GM18526 (cell line): Measurements from ENCODE around the gene SLC6A3.

Experiments used
- POLR2A ChIP-seq: IDR thresholded peaks from 3 replicates; pipeline ENCODE4 v1.6.1; 2011; ENCODE audit not compliant: insufficient read length; ENCODE audit errors: extremely low read depth

The SLC6A3 gene

DNA sequence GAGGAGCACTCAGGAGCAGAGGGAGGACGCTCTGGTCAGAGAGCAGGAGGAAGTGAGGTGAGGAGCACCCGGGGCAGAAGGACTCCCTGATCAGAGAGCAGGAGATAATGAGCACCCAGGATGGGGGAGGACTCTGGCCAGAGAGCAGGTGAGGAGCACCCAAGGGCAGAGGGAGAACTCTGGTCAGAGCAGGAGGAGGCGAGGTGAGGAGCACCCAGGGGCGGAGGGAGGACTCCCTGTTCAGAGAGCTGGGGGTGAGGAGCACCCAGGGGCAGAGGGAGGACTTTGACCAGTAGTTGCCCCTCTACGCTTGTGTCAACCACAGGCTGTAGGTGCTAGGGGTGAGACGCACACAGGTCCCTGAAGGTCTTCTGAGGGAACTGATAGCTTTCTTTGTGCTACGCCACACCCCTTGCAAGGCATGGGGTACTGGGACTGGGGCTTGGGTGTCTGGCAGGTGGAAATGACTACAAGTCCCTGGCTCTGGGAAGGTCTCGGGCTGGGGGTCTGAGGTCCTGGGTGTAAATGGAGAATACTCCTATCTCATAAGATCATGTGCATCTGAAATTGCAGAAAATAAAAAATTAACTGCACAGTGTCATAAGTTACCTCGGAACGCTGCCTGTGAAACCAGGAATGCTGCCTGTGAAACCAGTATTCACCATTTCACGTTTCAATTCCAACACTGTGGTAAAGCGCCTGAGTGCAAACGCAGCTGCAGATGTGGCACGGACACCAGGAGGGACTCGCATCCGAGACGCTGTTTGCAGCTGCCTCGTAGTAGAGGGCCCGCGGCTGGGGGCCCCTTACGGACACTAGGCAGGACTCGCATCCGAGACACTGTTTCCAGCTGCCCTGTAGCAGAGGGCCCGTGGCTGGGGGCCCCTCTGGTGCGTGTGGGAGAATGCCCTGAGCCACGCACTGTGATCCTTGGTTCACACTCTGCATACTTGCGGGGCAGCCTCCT is 27.0 kb upstream of the SLC6A3 start:
- no peak for TF ChIP-seq POLR2A

- no peak for TF ChIP-seq POLR2A
Observed at GRCh38 chr5:1471240-1471853, 26.1 kb upstream of the SLC6A3 start.

DNA sequence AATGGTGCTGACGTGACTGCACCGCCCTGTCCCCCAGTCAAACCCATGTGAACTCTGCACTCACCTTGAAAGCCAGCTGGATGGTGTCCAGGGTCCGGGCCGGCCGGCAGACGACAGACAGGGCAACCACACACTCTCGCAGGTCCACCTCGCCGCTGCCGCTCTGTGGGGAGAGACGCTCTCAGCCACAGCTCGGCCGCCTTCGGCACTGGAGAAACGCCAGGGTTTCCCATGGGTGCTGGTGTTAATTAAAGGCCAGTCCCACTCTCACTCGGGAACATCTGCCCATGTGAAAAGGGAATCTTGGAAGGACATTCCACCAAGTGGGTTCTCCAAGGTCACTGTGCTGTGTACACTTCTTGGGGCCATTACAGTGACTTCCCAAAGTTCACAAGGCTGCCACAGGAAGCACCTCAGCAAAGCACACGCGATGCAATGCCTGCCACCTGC is 25.5 kb upstream of the SLC6A3 start:
- TF ChIP-seq POLR2A = no peak

- no peak for TF ChIP-seq POLR2A
Observed at GRCh38 chr5:1468629-1469527, 23.6 kb upstream of the SLC6A3 start.

- no peak for TF ChIP-seq POLR2A
Observed at GRCh38 chr5:1468247-1468612, 23.0 kb upstream of the SLC6A3 start.

- no peak for TF ChIP-seq POLR2A
Observed at GRCh38 chr5:1467341-1468246, 22.4 kb upstream of the SLC6A3 start.

- TF ChIP-seq POLR2A = no peak
Observed at GRCh38 chr5:1466631-1467265, 21.5 kb upstream of the SLC6A3 start.

GRCh38 chr5:1465966-1466471 is 20.8 kb upstream of the SLC6A3 start:
- TF ChIP-seq POLR2A = no peak

- TF ChIP-seq POLR2A = no peak
Observed at GRCh38 chr5:1465117-1465516, 19.9 kb upstream of the SLC6A3 start.

DNA sequence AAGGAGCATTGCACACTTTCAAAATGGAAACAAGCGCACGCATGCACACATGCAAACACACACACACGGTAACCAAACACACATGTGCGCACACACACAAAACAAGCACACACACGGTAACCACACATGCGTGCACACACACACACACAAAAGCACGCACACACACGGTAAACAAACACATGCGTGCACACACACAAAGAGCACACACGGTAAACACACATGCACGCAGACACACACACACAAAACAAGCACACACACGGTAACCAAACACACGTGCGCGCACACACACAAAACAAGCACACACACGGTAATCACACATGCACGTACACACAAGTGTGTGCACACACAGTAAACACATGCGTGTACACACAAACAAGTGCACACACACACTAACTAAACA is 19.3 kb upstream of the SLC6A3 start:
- no peak for TF ChIP-seq POLR2A

- TF ChIP-seq POLR2A = no peak
Observed at GRCh38 chr5:1464096-1464446, 18.8 kb upstream of the SLC6A3 start.

DNA sequence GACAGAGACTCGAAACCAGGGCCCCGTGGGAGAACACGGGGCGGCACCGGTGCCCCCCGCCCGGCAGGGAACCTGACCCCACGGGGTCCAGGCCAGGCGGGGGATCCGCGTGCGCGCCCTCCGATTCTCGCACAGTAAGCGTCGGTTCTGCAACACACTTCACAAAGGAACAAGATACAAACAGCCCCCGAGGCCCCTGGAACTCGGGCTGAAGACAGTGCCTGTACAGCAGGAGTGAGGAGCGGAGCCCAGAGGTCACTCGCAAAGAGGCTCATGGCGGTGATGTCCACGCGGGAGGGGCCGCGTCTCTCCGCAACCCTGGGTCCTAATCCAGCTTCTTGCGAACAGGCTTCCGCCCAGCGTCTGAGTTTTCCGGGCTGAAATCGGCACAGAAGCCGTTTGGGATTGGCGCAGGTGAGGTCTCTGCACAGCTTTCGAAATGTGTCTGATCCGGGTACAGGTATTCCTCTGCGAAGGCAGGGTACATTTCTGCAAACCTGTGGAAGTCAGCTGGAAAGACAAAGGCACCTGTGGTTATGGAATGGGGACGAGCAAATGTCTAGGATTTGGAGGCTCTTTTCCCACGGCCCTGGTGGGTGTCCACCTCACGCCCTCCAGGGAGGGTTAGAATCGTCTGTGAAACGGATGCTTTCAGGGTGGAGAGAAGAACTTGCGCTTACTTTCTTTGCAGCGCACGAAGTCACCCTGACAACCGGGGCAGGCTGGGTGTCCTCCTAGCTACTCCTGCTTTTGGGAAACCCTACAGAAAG is 18.3 kb upstream of the SLC6A3 start:
- no peak for TF ChIP-seq POLR2A

- no peak for TF ChIP-seq POLR2A
Observed at GRCh38 chr5:1462358-1462757, 17.1 kb upstream of the SLC6A3 start.
